ENCODE data around the gene ASIC5.

The ASIC5 gene

GRCh38 chr4:155908187-155909139 is 42.4 kb upstream of the ASIC5 start:
- Histone ChIP-seq H3K27ac (ENCODE audit: extremely low read depth, low read depth, low read length) (no peak overlapping the region), H3K9me3 (ENCODE audit: control insufficient read depth, insufficient read depth, low read depth, low read length) (no peaks in the 10 kb centered on the region), H3K4me1 (ENCODE audit: control insufficient read depth, insufficient read depth, low read length) (peaks cover 22% of the 10 kb centered on the region), H3K36me3 (ENCODE audit: control insufficient read depth in 2 of 2, insufficient read depth in 1 of 2, low read length in 2 of 2) (no peaks in the 10 kb centered on the region), H3K4me3 (ENCODE audit: low read depth, low read length) (no peak overlapping the region)
- ChIA-PET CTCF (no interaction called here), POLR2A (no interaction called here)
- TF ChIP-seq ZSCAN30 (tag by site-specific recombination; IDR thresholded peaks at IDR 0.05) (no peak), ZNF423 (tag by site-specific recombination; IDR thresholded peaks at IDR 0.05) (no peak), ZNF274 (IDR thresholded peaks at IDR 0.05; ENCODE audit: low read length) (no peak), ZNF274 (tag by site-specific recombination; IDR thresholded peaks at IDR 0.05; ENCODE audit: borderline replicate concordance) (no peak), ZNF660 (tag by site-specific recombination; IDR thresholded peaks at IDR 0.05) (no peak), HOXD13 (CRISPR knock-in tag; IDR thresholded peaks at IDR 0.05; ENCODE audit: borderline replicate concordance) (no peak), REPIN1 (tag by site-specific recombination; IDR thresholded peaks at IDR 0.05; ENCODE audit: low read depth) (no peak), ZBTB8A (tag by site-specific recombination; IDR thresholded peaks at IDR 0.05) (no peak), SP7 (tag by site-specific recombination; IDR thresholded peaks at IDR 0.05) (no peak), BCL11A (tag by site-specific recombination; IDR thresholded peaks at IDR 0.05; ENCODE audit: low read depth) (no peak), ZFP69B (tag by site-specific recombination; IDR thresholded peaks at IDR 0.05) (no peak), OSR2 (tag by site-specific recombination; IDR thresholded peaks at IDR 0.05) (no peak), ZNF561 (tag by site-specific recombination; IDR thresholded peaks at IDR 0.05; ENCODE audit: borderline replicate concordance) (no peak), ZNF768 (tag by site-specific recombination; IDR thresholded peaks at IDR 0.05) (no peak), ZBTB48 (tag by site-specific recombination; IDR thresholded peaks at IDR 0.05) (no peak), ELK4 (IDR thresholded peaks at IDR 0.05; ENCODE audit: borderline replicate concordance, low read depth, low read length) (no peak), ZNF426 (tag by site-specific recombination; IDR thresholded peaks at IDR 0.05) (no peak), SP2 (tag by site-specific recombination; IDR thresholded peaks at IDR 0.05) (no peak), ZNF621 (tag by site-specific recombination; IDR thresholded peaks at IDR 0.05) (no peak)
- TF ChIP-seq, protein P1, sequence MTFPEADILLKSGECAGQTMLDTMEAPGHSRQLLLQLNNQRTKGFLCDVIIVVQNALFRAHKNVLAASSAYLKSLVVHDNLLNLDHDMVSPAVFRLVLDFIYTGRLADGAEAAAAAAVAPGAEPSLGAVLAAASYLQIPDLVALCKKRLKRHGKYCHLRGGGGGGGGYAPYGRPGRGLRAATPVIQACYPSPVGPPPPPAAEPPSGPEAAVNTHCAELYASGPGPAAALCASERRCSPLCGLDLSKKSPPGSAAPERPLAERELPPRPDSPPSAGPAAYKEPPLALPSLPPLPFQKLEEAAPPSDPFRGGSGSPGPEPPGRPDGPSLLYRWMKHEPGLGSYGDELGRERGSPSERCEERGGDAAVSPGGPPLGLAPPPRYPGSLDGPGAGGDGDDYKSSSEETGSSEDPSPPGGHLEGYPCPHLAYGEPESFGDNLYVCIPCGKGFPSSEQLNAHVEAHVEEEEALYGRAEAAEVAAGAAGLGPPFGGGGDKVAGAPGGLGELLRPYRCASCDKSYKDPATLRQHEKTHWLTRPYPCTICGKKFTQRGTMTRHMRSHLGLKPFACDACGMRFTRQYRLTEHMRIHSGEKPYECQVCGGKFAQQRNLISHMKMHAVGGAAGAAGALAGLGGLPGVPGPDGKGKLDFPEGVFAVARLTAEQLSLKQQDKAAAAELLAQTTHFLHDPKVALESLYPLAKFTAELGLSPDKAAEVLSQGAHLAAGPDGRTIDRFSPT (tag by site-specific recombination; IDR thresholded peaks at IDR 0.05) = no peak
- TF ChIP-seq, protein P2, sequence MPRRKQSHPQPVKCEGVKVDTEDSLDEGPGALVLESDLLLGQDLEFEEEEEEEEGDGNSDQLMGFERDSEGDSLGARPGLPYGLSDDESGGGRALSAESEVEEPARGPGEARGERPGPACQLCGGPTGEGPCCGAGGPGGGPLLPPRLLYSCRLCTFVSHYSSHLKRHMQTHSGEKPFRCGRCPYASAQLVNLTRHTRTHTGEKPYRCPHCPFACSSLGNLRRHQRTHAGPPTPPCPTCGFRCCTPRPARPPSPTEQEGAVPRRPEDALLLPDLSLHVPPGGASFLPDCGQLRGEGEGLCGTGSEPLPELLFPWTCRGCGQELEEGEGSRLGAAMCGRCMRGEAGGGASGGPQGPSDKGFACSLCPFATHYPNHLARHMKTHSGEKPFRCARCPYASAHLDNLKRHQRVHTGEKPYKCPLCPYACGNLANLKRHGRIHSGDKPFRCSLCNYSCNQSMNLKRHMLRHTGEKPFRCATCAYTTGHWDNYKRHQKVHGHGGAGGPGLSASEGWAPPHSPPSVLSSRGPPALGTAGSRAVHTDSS (tag by site-specific recombination; IDR thresholded peaks at IDR 0.05) = no peak

GRCh38 chr4:155907556-155907955 is 41.5 kb upstream of the ASIC5 start:
- no peak overlapping the region for H3K27ac ChIP-seq (ENCODE audit: extremely low read depth, low read depth, low read length)
- no peaks in the 10 kb centered on the region for H3K36me3 ChIP-seq (ENCODE audit: control insufficient read depth in 2 of 2, insufficient read depth in 1 of 2, low read length in 2 of 2)
- no peak for TF ChIP-seq SCRT1 (tag by site-specific recombination; IDR thresholded peaks at IDR 0.05; ENCODE audit: borderline replicate concordance)
- no peak for TF ChIP-seq ZNF266 (tag by site-specific recombination; IDR thresholded peaks at IDR 0.05; ENCODE audit: low read depth)
- ChIA-PET POLR2A (no interaction called here), CTCF (no interaction called here)
- H3K9me3 ChIP-seq (ENCODE audit: control insufficient read depth, insufficient read depth, low read depth, low read length) = no peaks in the 10 kb centered on the region
- peaks cover 22% of the 10 kb centered on the region for H3K4me1 ChIP-seq (ENCODE audit: control insufficient read depth, insufficient read depth, low read length)
- no peak overlapping the region for H3K4me3 ChIP-seq (ENCODE audit: low read depth, low read length)

All from HEK293 (cell line).